DMS153 treated with DMSO at 0.1 percent for 48 hours (cell line): ENCODE results near the gene RAB38.

ENCODE experiments used
- DNase-seq: peaks from one replicate; lab custom pipeline; 2025; ENCODE audit not compliant: unreplicated experiment; lab: John Stamatoyannopoulos, UW

The RAB38 gene

GRCh38 chr11:88104408-88104807 is 70.8 kb downstream of the RAB38 start:
- no peak for DNase-seq

- DNase-seq: peak; percentile 21
These were observed 71.7 kb downstream of the RAB38 start for GRCh38 chr11:88103337-88104206.

GRCh38 chr11:88102598-88102934 is 72.7 kb downstream of the RAB38 start:
- no peak for DNase-seq

GRCh38 chr11:88101881-88102597 is 73.2 kb downstream of the RAB38 start:
- no peak for DNase-seq

- no peak for DNase-seq
These were observed 75.1 kb downstream of the RAB38 start for GRCh38 chr11:88100151-88100550.

- no peak for DNase-seq
These were observed 77.0 kb downstream of the RAB38 start for GRCh38 chr11:88098289-88098688.

GRCh38 chr11:88089134-88089533 is 86.1 kb downstream of the RAB38 start:
- no peak for DNase-seq

- no peak for DNase-seq
These were observed 87.9 kb downstream of the RAB38 start for GRCh38 chr11:88087337-88087736.

- DNase-seq: no peak
These were observed 88.9 kb downstream of the RAB38 start for GRCh38 chr11:88086297-88086696.

- DNase-seq: no peak
These were observed 104.8 kb downstream of the RAB38 start for GRCh38 chr11:88070437-88070836.

- DNase-seq: no peak
These were observed 106.2 kb downstream of the RAB38 start for GRCh38 chr11:88068848-88069554.

GRCh38 chr11:88066090-88066489 is 109.2 kb downstream of the RAB38 start:
- DNase-seq: no peak

GRCh38 chr11:88064097-88064705 is 111.0 kb downstream of the RAB38 start:
- DNase-seq: no peak
